Fibroblast of skin of left quadriceps (primary cell): Measurements from ENCODE around the gene KIF21B.

ENCODE experiments used
- DNase-seq, 2 experiments: peaks; one replicate each; pipeline ENCODE4 v3.0.0-alpha.2; 2013; ENCODE audit warnings: low read depth in 2 of 2

KIF21B gene, protein sequence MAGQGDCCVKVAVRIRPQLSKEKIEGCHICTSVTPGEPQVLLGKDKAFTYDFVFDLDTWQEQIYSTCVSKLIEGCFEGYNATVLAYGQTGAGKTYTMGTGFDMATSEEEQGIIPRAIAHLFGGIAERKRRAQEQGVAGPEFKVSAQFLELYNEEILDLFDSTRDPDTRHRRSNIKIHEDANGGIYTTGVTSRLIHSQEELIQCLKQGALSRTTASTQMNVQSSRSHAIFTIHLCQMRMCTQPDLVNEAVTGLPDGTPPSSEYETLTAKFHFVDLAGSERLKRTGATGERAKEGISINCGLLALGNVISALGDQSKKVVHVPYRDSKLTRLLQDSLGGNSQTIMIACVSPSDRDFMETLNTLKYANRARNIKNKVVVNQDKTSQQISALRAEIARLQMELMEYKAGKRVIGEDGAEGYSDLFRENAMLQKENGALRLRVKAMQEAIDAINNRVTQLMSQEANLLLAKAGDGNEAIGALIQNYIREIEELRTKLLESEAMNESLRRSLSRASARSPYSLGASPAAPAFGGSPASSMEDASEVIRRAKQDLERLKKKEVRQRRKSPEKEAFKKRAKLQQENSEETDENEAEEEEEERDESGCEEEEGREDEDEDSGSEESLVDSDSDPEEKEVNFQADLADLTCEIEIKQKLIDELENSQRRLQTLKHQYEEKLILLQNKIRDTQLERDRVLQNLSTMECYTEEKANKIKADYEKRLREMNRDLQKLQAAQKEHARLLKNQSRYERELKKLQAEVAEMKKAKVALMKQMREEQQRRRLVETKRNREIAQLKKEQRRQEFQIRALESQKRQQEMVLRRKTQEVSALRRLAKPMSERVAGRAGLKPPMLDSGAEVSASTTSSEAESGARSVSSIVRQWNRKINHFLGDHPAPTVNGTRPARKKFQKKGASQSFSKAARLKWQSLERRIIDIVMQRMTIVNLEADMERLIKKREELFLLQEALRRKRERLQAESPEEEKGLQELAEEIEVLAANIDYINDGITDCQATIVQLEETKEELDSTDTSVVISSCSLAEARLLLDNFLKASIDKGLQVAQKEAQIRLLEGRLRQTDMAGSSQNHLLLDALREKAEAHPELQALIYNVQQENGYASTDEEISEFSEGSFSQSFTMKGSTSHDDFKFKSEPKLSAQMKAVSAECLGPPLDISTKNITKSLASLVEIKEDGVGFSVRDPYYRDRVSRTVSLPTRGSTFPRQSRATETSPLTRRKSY (N-terminal part only)

DNA sequence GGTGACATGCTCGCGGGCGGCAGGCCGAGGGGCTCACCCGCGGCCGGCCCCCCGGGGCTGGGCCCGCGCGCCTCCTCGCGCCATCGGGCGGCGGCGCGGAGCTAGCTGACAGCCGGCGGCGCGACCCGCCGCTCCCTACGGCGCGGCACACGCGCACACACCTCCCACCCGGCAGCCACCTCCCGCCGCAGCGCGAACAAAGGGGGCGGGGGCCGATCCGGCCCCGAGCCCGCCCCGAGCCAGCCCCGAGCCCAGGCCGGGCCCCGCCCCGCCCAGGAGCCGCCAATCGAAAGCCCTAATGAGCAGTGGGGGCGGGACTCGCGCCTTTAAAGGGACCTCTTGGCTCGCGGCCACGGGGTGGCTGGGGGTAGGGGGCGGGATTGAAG is at the start of gene KIF21B:
KIF21B (minus strand) TSS at position 198 of the 386 bp plus-strand sequence. CDS start 331 bp downstream, outside the sequence.
- peak; percentile 39 to 49 for DNase-seq

DNA sequence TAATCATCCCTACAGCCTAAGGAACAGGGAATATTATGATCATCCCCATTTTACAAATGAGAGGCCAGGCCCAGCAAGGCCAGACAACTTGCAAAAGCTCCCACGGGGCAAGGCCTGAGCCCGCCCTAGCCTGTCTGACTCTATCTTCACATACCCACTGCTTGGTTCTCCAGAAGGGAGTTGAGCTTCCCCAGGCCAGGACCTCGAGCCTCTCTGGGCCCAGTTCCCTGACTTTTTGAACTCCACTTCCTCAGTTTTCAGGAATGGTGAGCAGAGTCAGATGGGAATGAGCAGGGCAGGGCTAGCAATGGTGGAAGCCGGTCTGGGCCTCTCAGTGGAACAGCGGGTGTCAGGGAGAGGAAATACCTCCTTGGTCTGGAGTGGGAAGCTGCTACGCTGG is 49.4 kb upstream of the KIF21B start:
- DNase-seq: no peak

DNA sequence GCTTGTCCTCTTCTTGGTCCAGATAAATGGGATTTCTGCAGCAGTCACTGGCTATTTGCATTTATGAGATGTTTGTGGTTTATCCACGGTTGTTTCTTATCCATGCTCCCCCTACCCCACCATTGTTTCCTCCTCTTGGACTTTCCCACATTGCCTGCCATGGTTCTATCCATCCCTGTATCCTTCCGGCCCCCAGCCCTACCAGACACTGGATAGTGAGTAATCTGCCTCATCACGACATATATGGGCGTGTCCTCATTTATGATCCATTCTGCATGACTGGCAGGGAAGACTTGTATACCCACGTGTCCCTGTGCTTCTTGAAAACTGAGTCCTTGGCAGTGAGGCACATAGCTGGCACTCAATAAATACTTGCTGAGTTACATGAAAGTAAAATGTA is 48.6 kb upstream of the KIF21B start:
- DNase-seq: no peak

DNA sequence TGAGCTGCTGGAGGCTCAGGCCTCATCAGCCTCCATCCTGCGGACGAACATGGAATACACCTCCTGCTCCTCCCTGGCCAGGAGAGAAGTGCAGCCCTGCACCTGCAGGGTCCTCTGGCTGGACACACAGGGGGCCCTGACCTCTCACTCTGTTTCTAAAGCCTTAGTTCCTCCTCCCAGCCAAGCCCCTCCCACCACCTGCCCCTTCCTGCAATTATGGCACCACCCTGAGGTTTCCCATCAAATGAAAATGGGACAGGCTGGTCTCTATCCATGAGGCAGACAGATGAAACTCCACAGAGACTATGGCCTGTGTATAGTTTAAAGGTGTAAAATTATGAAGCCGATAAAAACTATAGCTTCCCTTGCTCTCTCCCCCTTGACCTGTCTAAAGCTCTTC is 46.1 kb upstream of the KIF21B start:
- DNase-seq: no peak

DNA sequence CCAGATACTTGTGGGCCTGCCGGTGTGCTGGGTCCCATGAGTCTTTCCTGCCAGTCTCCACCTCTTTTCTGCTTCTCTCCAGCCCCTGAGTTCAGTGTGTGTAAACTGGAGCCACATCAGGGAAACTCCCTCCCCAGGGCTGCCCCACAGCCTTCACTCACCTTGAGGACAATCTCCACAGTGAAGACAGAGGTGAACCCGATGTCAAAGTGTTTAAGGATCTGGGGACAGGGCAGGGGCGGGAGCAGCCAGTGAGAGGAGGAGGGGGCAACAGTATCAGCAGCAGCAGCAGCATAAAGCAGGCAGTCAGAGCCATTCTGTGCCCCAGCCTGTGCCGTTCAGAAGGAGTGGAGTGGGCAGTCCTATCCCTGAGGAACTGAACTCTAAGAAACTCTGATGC is 45.5 kb upstream of the KIF21B start:
- DNase-seq: no peak

DNA sequence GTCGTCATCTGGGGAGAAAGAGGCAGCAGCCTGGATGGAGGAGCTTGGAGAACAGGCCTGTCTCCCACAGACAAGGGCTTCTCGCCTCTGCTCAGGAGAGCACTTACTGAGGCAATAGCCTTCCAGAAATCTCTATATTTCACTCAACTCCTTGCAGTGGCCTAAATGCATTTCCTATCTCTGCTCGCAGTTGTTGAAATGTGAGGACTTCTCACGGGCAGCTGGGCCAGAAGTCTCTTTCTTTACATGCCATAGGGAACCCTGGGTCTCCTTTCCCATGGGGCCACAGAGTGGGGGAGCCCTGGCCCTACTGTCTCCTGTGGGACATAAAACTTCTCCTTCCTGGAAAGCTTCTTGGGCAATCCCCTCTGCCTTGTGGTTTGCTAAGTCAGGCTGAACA is 43.5 kb upstream of the KIF21B start:
- DNase-seq: no peak

DNA sequence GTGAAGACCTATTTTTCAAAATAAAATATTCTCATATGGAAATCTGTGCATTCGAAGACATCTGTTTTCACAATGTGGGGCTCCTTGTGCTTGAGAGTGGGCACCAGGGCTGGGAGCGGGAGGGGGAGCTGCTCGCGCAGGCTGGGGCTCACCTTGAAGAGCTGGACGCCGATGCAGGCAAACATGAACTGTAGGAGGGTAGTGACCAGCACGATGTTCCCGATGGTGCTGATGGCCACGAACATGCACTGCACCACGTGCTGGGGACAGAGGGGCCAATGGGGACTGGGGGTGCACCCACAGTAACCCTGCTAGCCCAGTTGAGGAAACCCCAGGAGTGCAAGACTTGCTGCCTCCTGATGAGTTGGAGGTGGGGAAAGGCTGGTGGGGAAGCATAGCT is 42.2 kb upstream of the KIF21B start:
- DNase-seq: no peak

DNA sequence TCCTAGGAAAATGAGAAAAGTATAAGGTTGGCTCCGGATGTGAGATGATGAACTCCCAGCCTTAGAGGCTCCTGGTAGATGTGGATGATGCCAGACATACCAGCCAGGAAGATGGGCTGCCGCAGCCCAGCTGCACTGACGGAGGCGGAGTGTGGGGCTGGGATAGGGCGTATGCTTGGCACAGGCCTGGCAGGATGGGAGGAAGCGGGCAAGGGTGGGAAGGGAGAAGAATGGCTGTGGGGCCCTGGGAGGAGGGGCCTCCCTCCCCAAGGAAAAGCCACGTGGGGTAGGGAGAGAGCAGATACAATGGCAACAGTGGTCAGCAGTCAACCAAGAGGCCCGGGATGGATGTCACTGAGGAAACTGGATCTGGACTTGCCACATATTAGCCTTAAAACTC is 41.3 kb upstream of the KIF21B start:
- DNase-seq: no peak

DNA sequence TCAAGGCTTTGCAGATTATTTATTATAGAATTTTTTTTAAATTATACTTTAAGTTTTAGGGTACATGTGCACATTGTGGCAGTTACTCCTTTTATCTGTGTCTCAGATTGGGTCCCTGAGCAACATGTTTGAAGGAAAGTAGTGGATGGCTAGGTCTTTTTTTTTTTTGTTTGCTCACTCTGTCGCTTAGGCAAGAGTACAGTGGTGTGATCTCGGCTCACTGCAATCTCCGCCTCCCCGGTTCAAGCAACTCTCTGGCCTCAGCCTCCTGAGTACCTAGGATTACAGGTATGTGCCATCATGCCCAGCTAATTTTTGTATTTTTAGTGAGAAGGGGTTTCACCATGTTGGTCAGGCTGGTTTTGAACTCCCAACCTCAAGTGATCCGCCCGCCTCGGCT is 39.6 kb upstream of the KIF21B start:
- DNase-seq: no peak

DNA sequence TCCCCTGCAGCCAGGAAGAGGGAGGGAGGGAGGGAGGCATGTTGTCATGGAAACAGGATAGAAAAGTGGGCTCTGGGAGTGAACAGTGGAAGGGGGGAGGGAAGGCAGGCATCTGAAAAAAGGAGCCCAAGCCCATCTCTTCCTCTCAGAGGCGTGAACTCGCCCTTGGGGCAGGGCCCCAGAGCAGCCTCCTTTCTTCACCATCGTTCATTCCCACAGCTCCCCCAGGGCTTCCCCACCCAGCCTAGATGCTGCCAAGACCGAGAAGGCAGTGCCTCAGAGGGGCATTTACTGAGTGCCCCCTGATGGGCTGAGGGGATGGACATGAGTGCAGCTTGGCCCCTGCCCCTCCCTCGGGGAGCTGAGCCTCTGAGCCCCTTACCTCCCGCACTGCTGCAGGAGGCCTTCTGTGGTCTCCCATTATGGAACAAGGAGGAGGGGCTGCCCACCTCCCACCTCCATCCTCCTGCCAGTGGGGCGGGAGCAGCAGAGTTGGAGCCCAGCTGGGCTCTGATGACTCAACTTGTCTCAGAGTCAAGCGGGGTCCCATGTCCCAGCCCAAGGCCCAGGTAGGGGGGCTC is 39.1 kb upstream of the KIF21B start:
- no peak for DNase-seq

DNA sequence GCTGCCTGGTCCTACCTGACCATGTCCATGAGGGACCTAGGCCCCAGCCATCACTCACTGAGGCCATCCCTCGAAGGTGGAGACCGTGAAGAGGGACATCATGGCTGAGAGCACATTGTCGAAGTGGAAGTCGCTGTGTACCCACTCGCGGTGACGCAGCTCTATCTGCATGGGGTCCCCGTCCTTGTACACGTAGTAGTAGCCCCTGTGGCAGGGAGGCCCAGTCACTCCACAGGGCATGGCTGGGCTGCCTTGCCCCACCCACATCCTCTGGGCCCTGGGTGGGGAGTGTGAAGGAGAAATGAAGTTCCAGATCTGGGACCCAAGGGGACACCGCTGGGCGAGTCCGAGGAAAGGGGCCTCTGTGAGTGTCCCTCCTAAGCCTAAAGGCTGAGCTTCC is 38.4 kb upstream of the KIF21B start:
- no peak for DNase-seq

DNA sequence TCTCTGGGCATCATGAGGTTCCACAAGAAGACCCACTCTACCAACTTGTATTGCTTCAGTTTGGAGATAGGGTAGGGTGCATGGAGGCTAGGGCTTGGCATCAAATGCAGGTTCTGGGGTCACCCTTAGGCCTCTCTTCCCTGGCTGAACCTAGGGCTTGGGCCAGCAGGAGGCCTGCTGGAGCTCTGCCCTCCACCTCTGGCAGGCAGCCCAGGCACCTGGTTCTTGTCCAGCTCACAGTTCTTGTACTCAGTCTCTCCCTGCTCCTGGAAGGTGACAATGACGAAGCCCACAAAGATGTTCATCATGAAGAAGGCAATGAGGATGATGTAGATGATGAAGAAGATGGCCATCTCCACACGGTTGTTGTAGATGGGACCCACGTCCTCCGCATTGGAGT is 37.5 kb upstream of the KIF21B start:
- DNase-seq: no peak

DNA sequence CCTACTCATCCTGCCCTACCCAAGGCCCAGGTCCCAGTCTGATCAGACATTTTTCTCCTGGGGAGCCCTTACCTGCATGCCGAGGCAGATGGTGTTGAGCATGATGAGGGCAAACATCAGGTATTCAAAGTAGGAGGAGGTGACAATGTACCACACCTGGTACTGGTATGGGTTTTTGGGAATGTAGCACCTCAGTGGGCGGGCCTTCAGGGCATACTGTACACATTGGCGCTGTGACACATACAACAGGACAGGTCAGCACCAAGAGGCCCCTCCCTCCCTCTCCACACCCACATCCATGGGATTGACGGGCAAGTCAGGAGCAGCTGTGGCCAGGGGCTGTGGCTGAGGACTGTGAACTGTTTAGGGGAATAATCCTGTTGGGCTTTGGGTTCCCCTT is 37.1 kb upstream of the KIF21B start:
- DNase-seq: no peak

DNA sequence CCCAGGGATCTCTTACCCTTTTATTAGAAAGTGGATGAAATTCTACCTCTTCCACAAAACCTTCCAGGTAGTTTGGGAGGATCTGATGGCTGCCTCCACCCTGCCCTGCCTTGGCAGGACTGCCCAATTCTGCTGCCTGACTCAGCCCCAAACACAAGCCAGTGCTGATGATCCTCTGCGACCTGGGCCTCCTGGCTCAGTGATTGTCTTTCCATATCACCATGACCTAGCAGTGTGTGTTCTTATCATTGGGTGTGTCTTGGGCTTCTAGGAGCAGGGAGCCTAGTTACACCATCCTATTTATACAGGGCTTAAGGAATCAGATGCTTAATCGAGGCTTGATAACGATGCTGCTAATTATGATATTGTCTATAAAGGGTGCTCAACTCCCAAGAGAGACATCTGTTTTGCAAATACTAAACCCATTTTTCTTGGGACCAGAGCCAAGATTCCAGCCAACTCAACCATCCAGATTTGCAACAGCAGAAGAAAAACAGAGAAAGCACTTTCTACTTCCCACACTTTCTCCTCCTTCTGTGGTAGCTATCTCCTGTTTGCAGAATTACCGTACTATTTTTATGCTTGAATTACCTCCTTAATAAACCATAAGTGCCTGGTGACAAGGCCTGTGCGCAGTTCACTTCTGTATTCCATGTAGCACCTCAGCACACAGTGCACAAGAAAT is 36.5 kb upstream of the KIF21B start:
- no peak for DNase-seq

DNA sequence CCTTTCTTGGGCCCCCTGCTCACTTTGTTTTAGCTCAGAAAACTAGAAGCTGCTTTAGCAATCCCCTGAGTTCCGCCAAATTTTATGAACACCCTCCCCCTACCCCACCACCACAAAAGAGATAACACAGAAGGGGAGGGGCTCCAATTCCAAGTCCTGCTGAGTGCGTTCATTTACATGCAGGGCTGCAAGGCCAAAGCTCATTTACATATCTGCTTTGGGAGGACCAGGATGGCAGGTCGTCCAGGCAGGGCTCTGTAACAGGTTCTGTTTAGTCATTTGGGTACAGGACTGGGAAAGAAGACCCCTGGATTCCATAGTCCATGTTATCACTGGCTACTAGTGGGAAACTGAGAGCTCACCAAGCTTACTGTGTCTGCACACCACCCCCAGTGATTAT is 35.9 kb upstream of the KIF21B start:
- DNase-seq: no peak

DNA sequence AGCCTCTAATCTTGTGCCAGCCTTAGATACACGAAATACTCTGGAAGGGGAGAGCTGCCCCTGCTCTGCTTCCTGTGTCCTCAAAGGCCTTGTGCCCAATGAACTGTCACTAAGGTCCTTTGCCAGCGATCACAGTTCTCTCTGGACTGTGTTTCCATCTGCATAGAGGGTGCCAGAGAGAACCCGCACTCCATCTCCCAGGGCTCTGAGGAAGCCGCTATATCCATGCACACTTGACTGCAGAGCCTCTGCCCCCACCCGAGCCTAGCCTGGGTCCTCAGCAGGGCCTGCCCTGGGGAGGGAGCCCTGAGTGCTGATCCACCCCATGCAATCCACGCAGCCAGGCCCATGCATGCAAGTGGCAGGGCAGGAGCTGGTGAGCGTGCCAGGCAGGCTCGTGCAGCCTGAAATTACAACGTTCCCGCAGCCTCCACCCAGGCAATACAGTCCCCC is 30.6 kb upstream of the KIF21B start:
- no peak for DNase-seq

DNA sequence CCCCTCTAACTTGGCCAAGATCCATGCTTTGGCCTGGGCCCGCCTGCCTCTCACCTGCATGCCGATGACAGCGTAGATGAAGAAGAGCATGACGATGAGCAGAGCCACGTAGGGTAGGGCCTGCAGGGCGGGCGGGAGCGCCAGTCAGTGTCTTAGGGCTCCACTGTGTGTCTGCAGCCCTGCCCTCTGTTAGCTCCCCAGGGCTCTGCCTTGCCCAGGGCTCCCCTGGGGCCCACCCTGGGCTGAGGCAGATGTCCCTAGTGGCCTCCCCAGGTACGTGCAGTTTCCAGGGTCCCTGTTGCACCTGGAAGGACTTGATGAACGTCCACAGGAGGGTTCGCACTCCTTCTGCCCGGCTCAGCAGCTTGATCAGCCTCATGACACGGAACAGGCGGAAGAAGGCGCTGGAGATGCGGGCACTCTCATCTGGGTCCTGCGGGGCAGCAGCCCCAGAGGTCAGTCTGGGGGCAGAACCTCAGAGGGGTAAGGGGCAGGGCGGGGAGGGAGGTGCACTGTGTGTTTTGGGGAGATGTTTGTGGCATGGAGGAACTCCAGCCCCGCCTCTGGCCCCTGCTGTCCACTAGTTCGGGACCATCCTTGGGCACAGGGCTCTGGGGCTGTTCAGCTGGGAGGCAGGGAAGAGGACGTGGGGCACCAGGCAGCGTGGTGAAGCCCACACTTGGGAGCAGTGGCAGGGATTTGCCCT is 29.8 kb upstream of the KIF21B start:
- DNase-seq: no peak

DNA sequence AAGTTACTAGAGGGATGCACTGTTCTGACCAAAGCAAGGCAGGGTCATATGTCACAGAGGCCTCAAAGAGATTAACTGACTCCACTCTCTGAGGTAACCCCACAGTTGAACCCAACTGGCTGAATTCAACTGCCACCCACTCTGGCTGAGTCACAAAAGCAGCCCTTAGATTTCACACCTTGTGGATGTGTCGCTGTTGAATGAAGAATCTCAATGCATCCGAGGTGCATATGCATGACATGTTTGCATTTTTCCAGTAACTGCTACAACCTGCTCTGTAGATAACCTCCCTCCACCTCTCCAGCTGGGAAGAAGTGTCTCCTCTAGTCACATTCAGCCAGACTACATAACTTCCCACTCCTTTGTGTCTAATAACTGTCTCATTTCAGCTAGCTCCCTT is 27.9 kb upstream of the KIF21B start:
- DNase-seq: no peak

DNA sequence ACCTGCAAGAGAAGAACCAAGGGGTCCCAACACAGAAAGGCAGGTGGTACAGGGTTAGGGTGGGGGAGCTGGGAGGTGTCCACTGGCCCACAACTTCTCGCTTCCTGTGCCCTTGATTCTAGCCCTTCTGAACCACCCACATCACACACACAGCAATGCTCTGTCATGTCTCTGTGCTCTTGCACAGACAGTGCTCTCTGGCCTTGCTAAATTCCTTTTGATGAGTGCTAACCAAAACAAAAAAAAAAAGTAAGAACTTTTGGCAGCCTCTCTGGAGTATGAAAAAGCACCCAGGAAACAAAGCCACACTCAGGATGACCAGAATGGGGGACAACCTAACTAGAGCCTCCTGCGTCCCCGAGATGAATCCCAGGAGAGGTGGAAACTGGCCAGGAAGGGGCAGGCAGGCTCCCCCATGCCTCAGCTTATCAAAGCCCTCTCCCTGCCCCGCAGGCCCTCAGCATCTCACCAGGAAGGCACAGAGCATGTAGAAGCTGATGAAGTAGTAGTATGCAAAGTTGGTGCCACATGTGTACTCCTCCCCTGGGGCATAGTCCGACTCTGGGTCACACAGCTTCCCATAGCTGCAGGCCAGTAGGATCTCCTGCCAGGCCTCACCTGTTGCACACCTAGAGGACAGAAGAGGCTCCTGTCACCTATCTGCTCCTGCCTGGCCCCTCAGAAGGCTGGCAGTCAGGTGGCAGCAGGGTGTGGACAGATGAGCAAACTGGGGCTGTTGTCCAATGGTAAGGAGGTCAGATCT is 27.2 kb upstream of the KIF21B start:
- no peak for DNase-seq
